DOHH2 (cell line): Measurements from ENCODE around the gene SLC35E2B.
"Not testable (repeated sequence)": the region's sequence is repeated elsewhere in the genome, so short reads cannot be mapped to it uniquely, and the experiment has no call there.

Source experiments
- H3F3A ChIP-seq: fragments of 200-600 bp; sonication (generic), shearing (Covaris generic); 2 replicates; pipeline ENCODE4 v1.6.0; 2016; ENCODE audit warnings: antibody characterized with exemption, mild to moderate bottlenecking; ENCODE audit not compliant: control insufficient read depth, insufficient read depth
- H3K27ac ChIP-seq: fragments of 200-600 bp; sonication (generic); 2 replicates; pipeline ENCODE4 v1.5.1; 2014; ENCODE audit warnings: low read depth, mild to moderate bottlenecking, low read length, moderate library complexity
- H3K27me3 ChIP-seq: fragments of 200-600 bp; sonication (generic); 2 replicates; pipeline ENCODE4 v1.6.1; 2014; ENCODE audit warnings: mild to moderate bottlenecking, low read length, mixed read lengths; ENCODE audit not compliant: control insufficient read depth
- H3K36me3 ChIP-seq: fragments of 200-600 bp; sonication (generic); 2 replicates; pipeline ENCODE4 v1.6.1; 2014; ENCODE audit warnings: mild to moderate bottlenecking, low read length, moderate library complexity, mixed read lengths; ENCODE audit not compliant: control insufficient read depth
- H3K4me1 ChIP-seq: fragments of 200-600 bp; sonication (generic); 2 replicates; pipeline ENCODE4 v1.6.1; 2014; ENCODE audit warnings: mild to moderate bottlenecking, low read length, mixed read lengths; ENCODE audit not compliant: control insufficient read depth
- H3K4me2 ChIP-seq: fragments of 200-600 bp; sonication (generic); 2 replicates; pipeline ENCODE4 v1.6.0; 2014; ENCODE audit warnings: mild to moderate bottlenecking, low read length, moderate library complexity
- H3K4me3 ChIP-seq: fragments of 200-600 bp; sonication (generic); 2 replicates; pipeline ENCODE4 v1.5.1; 2014; ENCODE audit warnings: mild to moderate bottlenecking, low read length, mixed read lengths
- H3K79me2 ChIP-seq: fragments of 200-600 bp; sonication (generic); 2 replicates; pipeline ENCODE4 v1.6.1; 2014; ENCODE audit warnings: mild to moderate bottlenecking, low read length, mixed read lengths; ENCODE audit not compliant: control insufficient read depth
- H3K9me2 ChIP-seq: fragments of 200-600 bp; sonication (generic); replicated peaks from 2 replicates; pipeline ENCODE4 v1.6.1; 2014; ENCODE audit warnings: mild to moderate bottlenecking, low read length, mixed read lengths; ENCODE audit not compliant: control insufficient read depth
- H3K9me3 ChIP-seq: fragments of 200-600 bp; sonication (generic); 2 replicates; pipeline ENCODE4 v1.6.1; 2014; ENCODE audit warnings: antibody characterized with exemption, low read length, mixed read lengths; ENCODE audit not compliant: control insufficient read depth, insufficient read depth
- H4K20me1 ChIP-seq: fragments of 200-600 bp; sonication (generic); 2 replicates; pipeline ENCODE4 v1.6.0; 2014; ENCODE audit warnings: low read depth, mild to moderate bottlenecking, antibody characterized with exemption, low read length, moderate library complexity; ENCODE audit not compliant: control insufficient read depth, insufficient read depth

The SLC35E2B gene

GRCh38 chr1:1638528-1638927, 54.1 kb downstream of the SLC35E2B start:
- not testable (repeated sequence) for H3K4me2 ChIP-seq, H4K20me1 ChIP-seq, H3K9me3 ChIP-seq, H3K4me1 ChIP-seq, H3K4me3 ChIP-seq, H3K9me2 ChIP-seq, H3K79me2 ChIP-seq, H3K27me3 ChIP-seq, H3K27ac ChIP-seq, H3F3A ChIP-seq
- peaks cover 15% of the 10 kb centered on the region for H3K36me3 ChIP-seq

- not testable (repeated sequence) for H3K4me3 ChIP-seq
Observed at GRCh38 chr1:1637479-1637875, 55.1 kb downstream of the SLC35E2B start.

GRCh38 chr1:1636621-1637478, 55.7 kb downstream of the SLC35E2B start:
- H4K20me1 ChIP-seq, H3K4me2 ChIP-seq, H3K4me1 ChIP-seq, H3K9me2 ChIP-seq, H3F3A ChIP-seq, H3K27ac ChIP-seq, H3K9me3 ChIP-seq, H3K27me3 ChIP-seq, H3K4me3 ChIP-seq, H3K79me2 ChIP-seq: not testable (repeated sequence)
- H3K36me3 ChIP-seq: peaks cover 15% of the 10 kb centered on the region

More at GRCh38 chr1:1637479-1637875, 55.1 kb downstream of the SLC35E2B start:
- peaks cover 15% of the 10 kb centered on the region for H3K36me3 ChIP-seq
- not testable (repeated sequence) for H3K4me2 ChIP-seq, H3K9me3 ChIP-seq, H3K4me1 ChIP-seq, H4K20me1 ChIP-seq, H3F3A ChIP-seq, H3K27me3 ChIP-seq, H3K9me2 ChIP-seq, H3K79me2 ChIP-seq, H3K27ac ChIP-seq

GRCh38 chr1:1634613-1635012, 58.0 kb downstream of the SLC35E2B start:
- peaks cover 15% of the 10 kb centered on the region for H3K36me3 ChIP-seq
- H4K20me1 ChIP-seq, H3K27me3 ChIP-seq, H3F3A ChIP-seq, H3K27ac ChIP-seq, H3K9me2 ChIP-seq, H3K9me3 ChIP-seq, H3K79me2 ChIP-seq, H3K4me1 ChIP-seq, H3K4me2 ChIP-seq, H3K4me3 ChIP-seq: not testable (repeated sequence)

- Histone ChIP-seq H3K4me1 (peaks cover 20% of the 10 kb centered on the region), H3K36me3 (peaks cover 11% of the 10 kb centered on the region)
- not testable (repeated sequence) for H3K9me3 ChIP-seq, H3K27me3 ChIP-seq, H3K4me2 ChIP-seq, H3K4me3 ChIP-seq, H3F3A ChIP-seq, H3K9me2 ChIP-seq, H3K27ac ChIP-seq, H4K20me1 ChIP-seq, H3K79me2 ChIP-seq
Observed at GRCh38 chr1:1633409-1633808, 59.2 kb downstream of the SLC35E2B start.
